BJ (cell line): ENCODE data around the gene RPS6KC1. TPM values are rescaled to one million over a fixed set of nuclear protein-coding genes. Genes with fewer than 3 reads are reported as not detected.
"Not testable (repeated sequence)": the region's sequence is repeated elsewhere in the genome, so short reads cannot be mapped to it uniquely, and the experiment has no call there.

Experiments
- CTCF ChIA-PET: fragments of 350-600 bp; formaldehyde crosslinking; extraction: SDS; loops from one replicate; lab custom pipeline; 2021; ENCODE audit warnings: antibody characterized with exemption, inconsistent platforms; lab: Yijun Ruan, JAX
- POLR2A ChIA-PET: fragments of 300-600 bp; sonication (Branson Sonifier 250); formaldehyde crosslinking; extraction: SDS; loops from one replicate; lab custom pipeline; 2021; ENCODE audit warnings: antibody characterized with exemption; lab: Charles Lee
- DNase-seq: peaks from one replicate; pipeline ENCODE4 v3.0.0-alpha.2; 2011; ENCODE audit warnings: low read depth
- H3K27me3 ChIP-seq: 2 replicates; pipeline ENCODE4 v1.6.0; 2011; ENCODE audit warnings: low read length; ENCODE audit not compliant: control insufficient read depth, insufficient read depth
- H3K36me3 ChIP-seq: 2 replicates; pipeline ENCODE4 v1.5.1; 2011; ENCODE audit warnings: low read length; ENCODE audit not compliant: control insufficient read depth, insufficient read depth
- H3K4me3 ChIP-seq: 2 replicates; pipeline ENCODE4 v1.5.1; 2011; ENCODE audit warnings: low read depth, mild to moderate bottlenecking, control low read depth, low read length
- CTCF ChIP-seq: IDR thresholded peaks from 2 replicates; pipeline ENCODE4 v1.5.1; 2011; ENCODE audit warnings: low read depth, mild to moderate bottlenecking, control low read depth, inconsistent platforms, low read length, moderate library complexity; ENCODE audit not compliant: insufficient read depth
- polyA plus RNA-seq: library from polyadenylated mRNA; depleted of rRNA; stranded (reverse); fragments of >200 nt; gene quantifications from 2 replicates; pipeline ENCODE4 v1.2.3, GENCODE V29; 2011

Gene RPS6KC1
- polyA plus RNA-seq, 1 experiment = 6.7 TPM

GRCh38 chr1:213135572-213135971, 84.5 kb downstream of the RPS6KC1 start:
- Histone ChIP-seq H3K4me3 (no peak overlapping the region), H3K36me3 (no peaks in the 10 kb centered on the region), H3K27me3 (no peaks in the 10 kb centered on the region)
- TF ChIP-seq CTCF = no peak
- ChIA-PET CTCF (interaction anchor here (1.4 to 1.7 kb wide), 2 partner anchors 13 to 14 kb away, joined by 4 to 7 read pairs; no protein-coding TSS in a partner anchor), POLR2A (no interaction called here)
- DNase-seq = no peak

DNA sequence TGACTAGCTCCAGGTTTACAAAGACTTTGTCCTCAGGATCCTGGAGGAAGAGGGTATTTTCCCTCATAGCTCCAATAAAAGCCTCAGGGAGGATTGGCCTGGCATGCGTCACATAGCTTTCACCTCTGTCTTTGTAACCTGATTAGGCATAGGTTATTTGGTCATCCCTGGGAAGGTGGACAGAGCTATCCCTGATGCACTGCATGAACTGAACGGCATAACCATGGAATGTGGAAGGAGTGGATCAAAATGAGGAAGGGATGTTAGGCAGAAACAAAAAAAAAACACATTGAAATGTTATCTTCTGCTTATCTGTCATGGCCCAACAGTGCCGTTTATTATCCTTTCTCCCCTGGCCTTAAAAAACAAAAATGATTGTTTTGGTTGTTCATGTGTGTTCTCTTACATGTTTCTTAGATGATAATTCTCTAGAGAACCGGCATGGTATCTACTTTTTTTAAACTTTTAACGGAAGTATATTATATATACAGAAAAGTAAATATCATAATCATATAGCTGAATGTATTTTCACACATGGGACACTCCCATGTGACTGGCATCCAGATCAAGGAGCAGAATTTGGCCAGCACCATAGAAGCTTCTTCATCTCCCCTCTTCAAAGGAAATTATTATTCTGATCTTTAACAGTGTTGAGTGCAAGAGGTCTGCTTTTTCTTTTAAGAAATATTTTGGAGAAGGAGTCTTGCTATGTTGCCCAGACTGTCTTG, 85.3 kb downstream of the RPS6KC1 start:
- CTCF ChIA-PET = interaction anchor here (0.6 to 1.7 kb wide), 4 partner anchors 14 to 1502 kb away, joined by 3 to 7 read pairs (median 4); no protein-coding TSS in a partner anchor
- POLR2A ChIA-PET = no interaction called here

DNA sequence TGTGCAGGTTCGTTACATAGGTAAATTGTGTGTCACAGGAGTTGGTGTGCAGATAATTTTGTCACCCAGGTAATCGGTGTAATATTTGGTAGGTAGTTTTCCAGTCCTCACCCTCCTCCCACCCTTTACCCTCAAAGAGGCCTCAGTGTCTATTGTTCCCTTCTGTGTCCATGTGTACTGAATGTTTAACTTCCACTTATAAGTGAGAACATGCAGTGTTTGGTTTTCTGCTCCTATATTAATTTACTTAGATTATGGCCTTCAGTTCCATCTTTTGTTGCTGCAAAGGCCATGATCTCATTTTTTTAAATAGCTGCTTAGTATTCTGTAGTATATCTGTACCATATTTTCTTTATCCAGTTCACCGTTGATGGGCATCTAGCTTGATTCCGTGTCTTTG, 87.3 kb downstream of the RPS6KC1 start:
- POLR2A ChIA-PET = no interaction called here
- TF ChIP-seq CTCF = no peak

More for the DNA sequence above, 85.3 kb downstream of the RPS6KC1 start:
- no peak for TF ChIP-seq CTCF
- no peak for DNase-seq
- no peak overlapping the region for H3K4me3 ChIP-seq
- no peaks in the 10 kb centered on the region for H3K36me3 ChIP-seq
- no peaks in the 10 kb centered on the region for H3K27me3 ChIP-seq

GRCh38 chr1:213138892-213139291, 87.9 kb downstream of the RPS6KC1 start:
- H3K4me3 ChIP-seq = no peak overlapping the region
- POLR2A ChIA-PET = no interaction called here
- CTCF ChIA-PET = no interaction called here
- no peak for TF ChIP-seq CTCF
- no peak for DNase-seq
- no peaks in the 10 kb centered on the region for H3K36me3 ChIP-seq
- no peaks in the 10 kb centered on the region for H3K27me3 ChIP-seq

More for the DNA sequence above, 87.3 kb downstream of the RPS6KC1 start:
- no peaks in the 10 kb centered on the region for H3K36me3 ChIP-seq
- DNase-seq = no peak
- CTCF ChIA-PET = no interaction called here
- no peak overlapping the region for H3K4me3 ChIP-seq
- no peaks in the 10 kb centered on the region for H3K27me3 ChIP-seq

DNA sequence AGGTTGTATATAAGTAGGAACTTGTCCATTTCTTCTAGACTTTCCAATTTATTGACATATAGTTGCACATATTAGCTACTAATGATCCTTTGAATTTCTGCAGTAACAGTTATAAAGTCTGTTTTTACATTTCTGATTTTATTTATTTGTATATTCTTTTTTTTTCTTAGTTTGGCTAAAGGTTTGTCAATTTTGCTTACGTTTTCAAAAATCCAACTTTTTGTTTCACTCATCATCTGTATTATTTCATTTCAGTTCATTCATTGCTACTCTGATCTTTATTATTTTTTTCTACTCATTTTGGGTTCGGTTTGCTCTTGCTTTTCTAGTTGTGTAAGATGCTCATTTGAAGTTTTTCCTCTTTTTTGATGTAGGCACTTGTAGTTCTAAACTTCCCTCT, 97.9 kb downstream of the RPS6KC1 start:
- no peak for TF ChIP-seq CTCF
- CTCF ChIA-PET = no interaction called here

GRCh38 chr1:213150090-213150489, 99.0 kb downstream of the RPS6KC1 start:
- DNase-seq, H3K4me3 ChIP-seq, H3K36me3 ChIP-seq, POLR2A ChIA-PET, CTCF ChIA-PET, H3K27me3 ChIP-seq: not testable (repeated sequence)

More for the DNA sequence above, 97.9 kb downstream of the RPS6KC1 start:
- H3K27me3 ChIP-seq = no peaks in the 10 kb centered on the region
- no peak overlapping the region for H3K4me3 ChIP-seq
- H3K36me3 ChIP-seq = no peaks in the 10 kb centered on the region
- POLR2A ChIA-PET = no interaction called here
- DNase-seq = no peak
